ENCODE measurements around the gene SLC31A1. TPM values are rescaled to one million over a fixed set of nuclear protein-coding genes. Genes with fewer than 3 reads are reported as not detected.

Gene SLC31A1
- total and polyA plus RNA-seq, 2 of the 13 experiments (the other 11 are each of a cell fraction or from before 2014, with no cell fraction given) = 62.9 to 70.0 TPM

DNA sequence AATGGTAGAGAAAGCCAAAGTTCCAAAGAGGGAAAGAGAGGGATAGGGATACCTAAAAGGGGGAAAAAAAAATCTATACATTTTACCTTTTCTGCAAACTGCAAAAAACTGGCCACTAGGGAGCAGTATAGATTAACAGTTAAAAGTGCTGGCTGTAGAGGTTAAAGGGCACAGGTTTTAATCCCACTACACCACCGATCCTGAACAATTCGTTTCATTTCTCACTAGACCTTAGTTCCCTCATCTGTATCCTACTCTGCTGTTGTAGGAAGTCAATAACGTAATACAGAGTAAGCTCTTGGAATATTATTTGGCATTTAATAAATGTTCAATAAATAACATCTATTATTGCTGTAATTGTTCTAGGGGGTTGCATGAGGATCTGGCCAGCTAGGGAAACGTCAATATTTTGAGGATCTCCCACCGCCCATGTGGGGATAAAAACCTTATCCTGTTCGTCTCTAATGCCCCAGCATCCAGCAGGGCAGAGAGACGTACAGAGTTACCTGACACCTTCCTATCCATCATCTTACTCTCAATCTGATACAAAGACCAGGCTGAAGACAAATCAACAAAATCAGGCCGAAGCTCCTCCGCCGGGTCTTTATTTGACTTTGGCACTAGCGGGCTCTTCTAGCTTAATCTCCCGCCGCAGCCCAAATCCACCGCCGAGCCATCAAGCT is 53.3 kb downstream of the SLC31A1 start:
- CTCF ChIA-PET (ENCODE audit: low intra/inter-chr PET ratio, low total read pairs) = interaction anchor here (0.8 to 1.1 kb wide), 3 partner anchors 132 to 317 kb away, joined by 3 to 4 read pairs (median 3); no protein-coding TSS in a partner anchor
- POLR2A ChIA-PET = interaction anchor here (0.7 to 2.7 kb wide), 23 partner anchors 9 to 542 kb away, joined by 3 to 40 read pairs (median 4); partner anchors contain the start of genes ALAD, BSPRY, C9orf43 and FKBP15
- peaks cover 42% of the 10 kb centered on the region for H3K4me1 ChIP-seq (ENCODE audit: insufficient read depth, low read length)
- H4K20me1 ChIP-seq (ENCODE audit: insufficient read depth, low read length) = no peaks in the 10 kb centered on the region; the same call in 1 of the 2 replicates
- ATAC-seq (peak; percentile 37), FAIRE-seq (peak; percentile 82), DNase-seq (ENCODE audit: low spot score) (peak; percentile 69)
- no peak overlapping the region for H2AFZ ChIP-seq (ENCODE audit: low read length)
- peak overlapping the region; percentile 85 for H3K27ac ChIP-seq (ENCODE audit: extremely low read length, insufficient read depth, low read length)
- no peaks in the 10 kb centered on the region; a peak in 2 of 5 replicates for H3K27me3 ChIP-seq (ENCODE audit: control insufficient read depth in 1 of 2, insufficient read depth in 2 of 2, low read length in 2 of 2)
- intact Hi-C loops (cut with micrococcal nuclease; ENCODE audit: unreplicated experiment) = loop anchor here (1.0 to 10.0 kb wide), 4 partner anchors 54 to 380 kb away; partner anchors contain the start of genes ALAD, FKBP15, SLC31A1 and WDR31
- no TSS peak for BruUV-seq (replicated peaks)
- WGBS (ENCODE audit: low lambda C conversion rate) = under 1% methylated on average over 10 of the region's 15 CpGs
- H3K9ac ChIP-seq (ENCODE audit: insufficient read depth, low read depth, low read length) = peak overlapping the region; percentile 96
- in situ Hi-C loops (cut with HindIII; ENCODE audit: extremely low pct_ligation_motif_present, low pct_unique_long_range_greater_than_20kb) = loop anchor here (5.0 kb wide), 1 partner anchor 383 kb away; no protein-coding TSS in a partner anchor
- peak overlapping the region; percentile 75 to 98 (median 82) for H3K4me3 ChIP-seq (replicated peaks in 1 of 3; ENCODE audit: insufficient read depth in 1 of 3, low read depth in 2 of 3, low read length in 3 of 3)
- H3K9me3 ChIP-seq (ENCODE audit: low read length) = no peaks in the 10 kb centered on the region
- peak overlapping the region; percentile 82 for H3K4me2 ChIP-seq (ENCODE audit: low read depth, low read length)
- H3K36me3 ChIP-seq (replicated peaks in 1 of 2; ENCODE audit: control insufficient read depth in 1 of 2, insufficient read depth in 2 of 2, low read length in 2 of 2) = peaks cover 13 to 42% of the 10 kb centered on the region in 2 experiments
- H3K79me2 ChIP-seq (ENCODE audit: insufficient read depth, low read length) = peaks cover 37% of the 10 kb centered on the region
- TF ChIP-seq ATRX (CRISPR knock-in tag; IDR thresholded peaks at IDR 0.05; ENCODE audit: borderline replicate concordance) (no peak), ZNF513 (CRISPR knock-in tag; conservative IDR thresholded peaks at IDR 0.05) (no peak), FOXA3 (CRISPR knock-in tag; IDR thresholded peaks at IDR 0.05) (no peak), TMF1 (CRISPR knock-in tag; IDR thresholded peaks at IDR 0.05; ENCODE audit: low read depth) (no peak), ZNF350 (CRISPR knock-in tag; IDR thresholded peaks at IDR 0.05; ENCODE audit: borderline replicate concordance, low read depth) (no peak), REST (IDR thresholded peaks at IDR 0.05; ENCODE audit: borderline replicate concordance in 1 of 2, low read depth in 1 of 2, low read length in 2 of 2) (no peak), TRAFD1 (CRISPR knock-in tag; IDR thresholded peaks at IDR 0.05; ENCODE audit: borderline replicate concordance) (no peak), PTBP1 (IDR thresholded peaks at IDR 0.05; ENCODE audit: low read depth, low read length, poor library complexity, severe bottlenecking) (no peak), ZNF660 (CRISPR knock-in tag; IDR thresholded peaks at IDR 0.05; ENCODE audit: borderline replicate concordance, low read depth) (no peak), FOXA1 (IDR thresholded peaks at IDR 0.05) (no peak), FOXA1 (CRISPR knock-in tag; IDR thresholded peaks at IDR 0.05) (no peak)
- TF ChIP-seq, protein P1, sequence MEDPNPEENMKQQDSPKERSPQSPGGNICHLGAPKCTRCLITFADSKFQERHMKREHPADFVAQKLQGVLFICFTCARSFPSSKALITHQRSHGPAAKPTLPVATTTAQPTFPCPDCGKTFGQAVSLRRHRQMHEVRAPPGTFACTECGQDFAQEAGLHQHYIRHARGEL (CRISPR knock-in tag; IDR thresholded peaks at IDR 0.05) = no peak
- TF ChIP-seq, protein P2, sequence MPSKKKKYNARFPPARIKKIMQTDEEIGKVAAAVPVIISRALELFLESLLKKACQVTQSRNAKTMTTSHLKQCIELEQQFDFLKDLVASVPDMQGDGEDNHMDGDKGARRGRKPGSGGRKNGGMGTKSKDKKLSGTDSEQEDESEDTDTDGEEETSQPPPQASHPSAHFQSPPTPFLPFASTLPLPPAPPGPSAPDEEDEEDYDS (CRISPR knock-in tag; IDR thresholded peaks at IDR 0.05) = no peak

All from HepG2 (cell line).